HG03108 (cell line): ENCODE data around the gene CCDC160.
"Not testable (repeated sequence)": the region's sequence is repeated elsewhere in the genome, so short reads cannot be mapped to it uniquely, and the experiment has no call there.

Experiments
- ATAC-seq: cut with Tn5 transposase; IDR thresholded peaks from one replicate; pipeline ENCODE4 v1.9.1; 2021; ENCODE audit warnings: moderate library complexity; ENCODE audit not compliant: unreplicated experiment

CCDC160 gene

GRCh38 chrX:134236626-134237614 is at the start of gene CCDC160:
CCDC160 (plus strand) TSS chrX:134237182; CDS start chrX:134244801, 7,619 bp downstream.
- ATAC-seq, result no peak

DNA sequence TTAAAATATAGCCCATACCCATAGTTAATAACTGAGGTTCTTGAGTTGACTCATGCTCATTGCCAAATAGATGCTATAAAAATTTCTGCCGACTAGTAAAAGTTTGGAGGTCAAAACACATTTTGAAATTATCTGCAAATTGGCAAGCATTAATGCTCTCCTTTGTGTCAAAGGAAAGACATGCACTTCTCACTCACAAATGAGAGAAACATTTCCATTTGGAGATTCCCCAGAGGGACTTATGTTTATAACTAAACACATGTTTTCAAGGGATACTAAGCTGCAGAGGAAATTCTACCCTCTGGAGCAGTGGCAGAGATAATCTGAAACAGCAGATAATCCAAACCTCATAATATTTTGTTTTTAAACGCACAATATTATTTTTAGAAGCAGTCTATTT is 45.7 kb upstream of the CCDC160 start:
- ATAC-seq, result no peak

GRCh38 chrX:134194915-134195314 is 42.1 kb upstream of the CCDC160 start:
- ATAC-seq, result no peak

DNA sequence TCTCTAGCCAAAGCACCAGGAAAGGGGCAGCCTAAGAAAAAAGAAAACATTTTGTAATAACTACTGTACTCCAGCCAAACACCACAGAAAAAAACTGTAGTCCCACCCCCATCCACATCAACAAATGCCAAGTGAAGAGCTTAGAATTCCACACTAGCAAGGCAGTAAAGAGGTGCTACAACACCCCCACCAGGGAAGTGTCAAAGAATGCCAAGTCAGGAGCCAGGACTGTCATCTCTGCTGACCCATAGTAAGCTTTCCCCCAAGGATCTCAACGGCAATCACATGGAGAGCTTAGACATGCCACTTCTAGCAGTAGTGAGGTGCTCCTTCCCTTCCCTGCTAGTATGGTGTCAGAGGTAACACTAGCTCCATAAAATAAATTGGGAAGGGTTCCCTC is 34.4 kb upstream of the CCDC160 start:
- ATAC-seq, result no peak

DNA sequence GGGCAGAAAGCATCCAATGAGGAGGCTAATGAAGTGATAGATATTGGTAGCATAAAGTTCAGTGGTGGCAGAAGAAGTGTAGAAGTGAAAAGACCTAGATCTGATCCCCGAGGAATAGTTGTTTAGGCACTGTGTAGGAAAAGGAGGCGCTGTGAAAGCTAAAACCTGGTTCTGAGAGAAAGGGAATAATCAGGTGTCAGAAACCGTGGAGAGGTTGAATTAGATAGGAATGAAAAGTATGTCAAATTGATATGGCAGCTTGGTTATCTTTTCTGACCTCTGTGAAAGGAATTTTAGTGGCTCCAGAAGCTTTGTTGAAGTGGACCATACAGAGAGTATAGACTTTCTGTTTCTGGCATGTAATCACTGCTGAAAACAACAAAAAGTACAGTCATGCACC is 30.8 kb upstream of the CCDC160 start:
- ATAC-seq, result no peak

DNA sequence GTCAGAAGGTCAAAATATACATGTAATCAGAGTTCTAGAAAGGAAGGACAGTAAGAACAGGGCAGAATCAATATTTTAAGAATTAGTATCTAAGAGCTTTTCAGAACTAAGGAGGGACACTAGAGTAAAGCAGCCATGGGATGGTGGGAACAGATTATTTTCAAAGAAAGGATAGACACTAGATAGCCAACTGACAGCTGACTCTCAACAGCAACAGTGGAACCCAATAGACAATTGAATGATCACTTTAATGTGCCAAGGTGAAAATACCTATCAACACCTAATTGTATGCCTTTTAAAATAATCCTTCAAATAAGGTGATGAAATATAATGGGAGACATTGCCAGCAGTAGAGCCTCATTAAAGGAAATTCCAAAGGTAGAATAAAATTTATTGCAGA is 26.5 kb upstream of the CCDC160 start:
- ATAC-seq, result no peak

DNA sequence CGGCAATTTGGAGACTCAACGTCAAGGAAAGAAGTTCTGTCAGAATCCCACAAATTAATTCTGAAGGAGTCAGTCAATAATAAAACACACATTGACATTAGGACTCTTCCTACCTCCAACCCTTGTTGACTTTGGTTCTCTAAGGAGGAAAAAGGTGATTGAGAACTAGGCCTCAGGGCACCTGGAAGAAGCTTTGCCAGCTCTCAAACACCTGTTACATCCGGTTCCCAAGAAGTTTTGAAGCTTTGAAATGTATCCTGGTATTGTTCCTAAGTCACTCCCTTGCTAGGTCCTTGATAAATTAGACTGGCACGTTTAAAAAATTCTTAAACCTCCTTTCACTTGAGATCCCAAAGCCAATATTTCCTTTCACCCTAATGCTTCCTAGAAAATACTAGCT is 1.7 kb upstream of the CCDC160 start:
- no peak for ATAC-seq

- not testable (repeated sequence) for ATAC-seq
Observed at GRCh38 chrX:134238144-134238543, 1.2 kb downstream of the CCDC160 start.

- no peak for ATAC-seq
Observed at GRCh38 chrX:134239016-134239415, 2.0 kb downstream of the CCDC160 start.

DNA sequence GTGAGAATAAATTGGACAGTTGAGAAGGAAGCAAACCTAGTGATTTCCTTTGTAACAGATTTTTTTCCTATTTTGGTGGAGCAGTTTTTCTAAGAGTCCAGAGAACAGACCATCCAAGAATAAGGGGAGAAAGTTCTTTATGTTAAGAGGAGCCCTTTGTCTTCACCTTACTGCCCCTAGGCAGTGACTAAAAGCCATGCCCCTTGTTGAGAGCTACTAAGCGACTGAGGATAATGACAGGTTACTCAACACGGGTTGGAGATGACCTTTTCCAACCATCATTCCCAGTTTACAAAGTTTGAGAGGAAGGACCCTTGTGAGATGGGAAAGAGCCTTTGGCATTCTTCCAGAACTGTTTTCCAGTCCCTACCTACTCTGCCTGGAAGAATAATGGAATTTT is 3.2 kb downstream of the CCDC160 start:
- ATAC-seq, result no peak

DNA sequence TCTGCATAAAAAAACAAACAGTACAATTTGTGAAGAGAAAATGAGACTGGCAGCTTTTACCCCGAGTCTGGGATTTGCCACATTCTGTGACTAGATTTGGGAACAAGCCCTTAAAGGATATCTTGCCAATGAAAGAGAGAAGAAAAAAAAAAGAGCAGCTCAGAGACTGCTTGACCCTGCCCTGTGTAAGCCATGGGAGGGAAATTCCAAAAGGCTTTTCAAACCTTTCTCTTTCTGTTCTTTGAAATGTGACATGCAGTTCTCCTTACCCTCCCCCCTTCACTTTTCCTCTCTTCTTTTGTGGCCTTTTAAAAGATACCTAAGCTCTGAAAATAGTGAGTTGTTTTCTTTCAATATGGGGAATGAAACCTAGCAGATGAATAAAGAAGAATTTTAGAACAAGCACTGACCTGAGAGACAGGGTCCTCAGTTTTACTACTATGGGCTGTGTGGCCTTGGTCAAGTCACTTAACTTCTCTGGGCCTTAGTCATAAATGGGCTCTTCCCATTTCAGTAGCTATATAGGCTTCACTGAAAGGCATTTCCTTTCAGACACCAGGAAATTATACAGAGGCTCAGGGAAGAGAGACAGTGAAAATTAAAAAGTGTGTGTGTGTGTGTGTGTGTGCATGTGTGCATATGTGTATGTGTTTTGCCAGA is 5.1 kb downstream of the CCDC160 start:
- no peak for ATAC-seq

GRCh38 chrX:134244043-134244442 is 7.1 kb downstream of the CCDC160 start:
- ATAC-seq, result no peak

DNA sequence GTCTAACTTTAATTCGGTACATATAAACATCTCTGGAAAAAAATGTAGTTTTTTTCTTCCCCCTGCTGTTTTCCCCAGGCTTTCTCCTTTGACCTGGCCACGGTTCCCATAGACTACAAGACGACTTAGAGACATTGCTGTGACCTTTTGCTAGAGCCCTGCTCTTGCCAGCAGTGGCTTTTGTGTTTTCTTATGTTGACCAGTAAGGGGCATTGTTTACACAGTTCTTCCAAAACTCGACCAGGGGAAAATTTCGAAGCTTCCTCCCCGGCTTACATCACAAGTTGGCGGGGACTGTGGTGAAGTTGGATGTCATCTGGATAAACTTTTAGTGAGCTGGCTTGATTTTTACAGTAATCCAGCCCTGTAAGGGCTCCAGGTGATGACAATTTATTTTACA is 9.3 kb downstream of the CCDC160 start:
- ATAC-seq, result no peak

DNA sequence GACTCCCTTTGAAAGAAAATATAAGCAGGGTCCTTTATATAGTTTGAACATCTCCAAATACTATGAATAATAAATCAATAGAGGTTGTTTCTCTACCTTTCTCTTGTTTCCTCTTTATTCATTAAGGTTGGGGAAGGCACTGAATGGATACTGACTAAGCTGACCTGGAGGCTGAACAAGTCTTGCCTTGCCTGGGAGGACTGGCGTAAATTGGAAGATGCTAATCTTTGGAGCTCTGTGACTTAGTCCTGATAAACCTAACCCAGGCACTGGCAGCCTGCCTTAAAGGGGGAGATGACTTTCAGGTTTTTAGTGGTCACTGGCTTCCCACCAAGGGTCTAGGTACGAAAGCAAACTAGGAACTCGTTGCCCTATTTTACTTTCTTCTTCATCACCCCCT is 10.5 kb downstream of the CCDC160 start:
- no peak for ATAC-seq

- no peak for ATAC-seq
Observed at GRCh38 chrX:134249241-134249640, 12.3 kb downstream of the CCDC160 start.

GRCh38 chrX:134251241-134251640 is 14.3 kb downstream of the CCDC160 start:
- no peak for ATAC-seq

DNA sequence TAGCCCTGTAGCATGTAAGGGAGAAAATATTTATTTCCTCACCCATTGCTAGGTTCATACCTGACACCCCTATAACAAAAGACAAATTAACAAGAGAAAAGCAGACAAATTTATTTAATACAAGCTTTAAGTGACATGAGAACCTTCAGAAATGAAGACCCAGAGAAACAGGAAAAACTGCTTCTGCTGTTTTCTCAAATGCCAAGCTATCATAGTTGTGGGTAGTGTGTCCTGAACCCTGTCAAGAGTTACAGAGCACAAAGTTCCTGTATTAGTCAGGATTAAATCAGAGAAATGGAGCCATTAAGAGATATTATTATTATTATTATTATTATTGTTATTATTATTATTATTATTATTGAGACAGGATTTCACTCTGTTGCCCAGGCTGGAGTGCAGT is 17.5 kb downstream of the CCDC160 start:
- no peak for ATAC-seq

DNA sequence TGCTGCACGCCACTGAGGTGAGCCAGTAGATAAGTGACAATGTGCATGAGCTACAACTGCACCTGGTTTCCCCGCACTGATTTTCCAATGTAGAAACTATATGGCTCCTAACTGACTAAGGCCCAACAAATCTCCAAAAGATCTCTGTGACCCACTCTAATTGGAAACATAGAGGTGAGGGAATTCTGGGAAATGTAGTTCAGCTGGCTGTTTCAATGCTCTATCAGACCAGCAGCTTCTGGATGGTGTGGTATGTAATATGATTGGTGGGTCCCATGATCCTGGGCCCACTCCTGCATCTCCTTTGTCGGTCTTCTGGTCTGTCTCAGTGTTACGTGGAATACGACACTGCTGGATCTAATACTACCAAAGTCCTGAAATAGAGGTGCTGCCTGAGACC is 18.6 kb downstream of the CCDC160 start:
- no peak for ATAC-seq

DNA sequence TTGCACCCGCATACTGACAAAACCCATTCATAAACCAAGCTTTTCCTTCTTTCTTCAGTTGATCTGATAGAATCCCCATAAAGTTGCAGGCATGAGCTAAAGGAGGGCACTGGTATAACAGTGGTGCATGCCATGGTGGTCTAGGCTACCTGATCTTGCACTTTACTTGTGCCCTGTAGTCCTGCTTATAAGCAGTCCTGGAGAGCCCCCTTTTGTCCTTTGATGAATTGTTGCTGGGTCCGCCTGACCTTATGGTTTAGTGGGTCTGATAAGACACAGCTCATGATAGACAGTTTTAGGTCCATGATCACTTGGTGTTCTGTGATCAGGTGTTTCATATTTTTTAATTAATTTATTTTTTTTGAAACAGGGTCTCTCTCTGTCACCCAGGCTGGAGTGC is 19.7 kb downstream of the CCDC160 start:
- no peak for ATAC-seq

DNA sequence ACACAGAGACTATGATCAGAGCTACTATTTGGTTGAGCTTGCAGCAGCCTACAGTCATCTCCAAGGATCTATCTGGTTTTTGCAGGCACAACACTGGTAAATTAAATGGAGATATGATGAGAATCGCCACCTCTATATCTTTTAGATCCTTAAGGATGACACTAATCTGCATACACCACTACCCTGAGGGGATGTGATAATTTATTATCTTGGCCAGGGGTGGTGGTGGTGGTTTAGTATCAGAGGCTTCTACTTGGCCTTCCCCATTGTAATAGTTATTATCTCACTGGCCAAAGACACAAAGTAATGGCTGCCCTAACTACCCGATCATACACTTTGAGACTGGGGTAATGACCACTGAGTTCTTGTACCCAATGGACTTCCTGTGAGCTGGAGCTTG is 21.2 kb downstream of the CCDC160 start:
- no peak for ATAC-seq

DNA sequence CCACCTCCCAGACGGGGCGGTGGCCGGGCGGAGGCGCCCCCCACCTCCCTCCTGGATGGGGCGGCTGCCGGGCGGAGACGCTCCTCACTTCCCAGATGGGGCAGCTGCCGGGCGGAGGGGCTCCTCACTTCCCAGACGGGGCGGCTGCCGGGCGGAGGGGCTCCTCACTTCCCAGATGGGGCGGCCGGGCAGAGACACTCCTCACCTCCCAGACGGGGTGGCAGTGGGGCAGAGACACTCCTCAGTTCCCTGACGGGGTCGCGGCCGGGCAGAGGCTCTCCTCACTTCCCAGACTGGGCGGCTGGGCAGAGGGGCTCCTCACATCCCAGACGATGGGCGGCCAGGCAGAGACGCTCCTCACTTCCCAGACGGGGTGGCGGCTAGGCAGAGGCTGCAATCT is 49.0 kb downstream of the CCDC160 start:
- not testable (repeated sequence) for ATAC-seq

DNA sequence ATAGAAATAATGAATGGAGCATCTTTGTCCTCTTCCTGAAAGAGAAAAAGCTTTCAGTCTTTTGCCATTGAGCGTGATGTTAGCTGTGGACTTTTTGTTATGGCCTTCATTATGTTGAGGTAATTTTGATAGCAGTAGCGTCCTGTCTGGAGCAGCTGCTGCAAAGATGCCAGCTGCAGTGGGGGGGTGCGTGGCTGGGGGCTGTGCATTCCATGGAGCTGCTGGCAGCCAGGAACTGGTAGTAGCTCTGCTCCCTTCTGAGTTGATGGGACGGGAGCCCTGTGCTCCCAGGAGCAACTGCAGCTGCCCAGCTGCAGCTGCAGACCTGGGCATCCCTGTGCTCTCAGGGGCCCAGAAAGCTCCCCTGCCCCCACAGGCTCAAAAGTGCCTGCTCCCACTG is 50.4 kb downstream of the CCDC160 start:
- no peak for ATAC-seq
